Esophagus squamous epithelium (tissue), 5 donors: ENCODE results near the gene LONP2. TPM values are rescaled to one million over a fixed set of nuclear protein-coding genes. Genes with fewer than 3 reads are reported as not detected.
A peak's percentile ranks its signal among the peaks of the same experiment; 100 is the strongest.

Experiments
- DNase-seq: peaks from one replicate; lab custom pipeline; 2025; lab: John Stamatoyannopoulos, UW
- H3K27ac ChIP-seq, 4 donors: fragments of 200-600 bp; sonication (generic); one replicate each; pipeline ENCODE4 v1.5.1; 2016 to 2019; ENCODE audit warnings: mild to moderate bottlenecking in 1 of 4
- H3K27me3 ChIP-seq, 4 donors: fragments of 200-600 bp; sonication (generic); 1 replicate in 3 of 4; 2 replicates in 1 of 4; pipeline versions ENCODE4 v1.5.1 to v1.6.0; 2017 to 2021; ENCODE audit warnings: antibody characterized with exemption in 1 of 4
- H3K36me3 ChIP-seq, 3 donors: fragments of 200-600 bp; sonication (generic); one replicate each; pipeline ENCODE4 v1.5.1; 2016 to 2019
- H3K4me1 ChIP-seq, 3 donors: fragments of 200-600 bp; sonication (generic); one replicate each; pipeline ENCODE4 v1.5.1; 2017 to 2019
- H3K4me3 ChIP-seq, 4 donors: fragments of 200-600 bp; sonication (generic); 1 replicate in 3 of 4; 2 replicates in 1 of 4; pipeline ENCODE4 v1.5.1; 2016 to 2019; ENCODE audit warnings: mild to moderate bottlenecking in 2 of 4, moderate library complexity in 1 of 4
- H3K9me3 ChIP-seq, 3 donors: fragments of 200-600 bp; sonication (generic); one replicate each; pipeline ENCODE4 v1.5.1; 2016 to 2019
- CTCF ChIP-seq, 6 experiments: fragments of 450-650 bp in 4 of 6; fragments of 200-600 bp in 2 of 6; sonication (generic) in 2 of 6; IDR thresholded peaks; one replicate each; pipeline ENCODE4 v1.5.1; 2016 to 2019; ENCODE audit warnings: antibody characterized with exemption in 6 of 6, mild to moderate bottlenecking in 4 of 6, moderate library complexity in 4 of 6
- POLR2A ChIP-seq, 4 donors: fragments of 450-650 bp; IDR thresholded peaks; one replicate each; pipeline ENCODE4 v1.6.1; 2017; ENCODE audit warnings: antibody characterized with exemption in 4 of 4, mild to moderate bottlenecking in 4 of 4, moderate library complexity in 3 of 4
- WGBS, 2 donors: methylation state at CpG; one replicate each; pipeline ENCODE4 v1.1.5; 2018; 5-methylcytosine and 5-hydroxymethylcytosine counted together
- intact Hi-C: fragments of 100-400 bp; cut with DNase I; formaldehyde crosslinking; loops from one replicate; pipeline ENCODE4 v1.15.0; 2022
- total RNA-seq, 4 donors: library from RNA; depleted of rRNA; stranded (reverse); fragments of >200 nt; gene quantifications; one replicate each; pipeline ENCODE4 v1.1.0, GENCODE V29; 2016
- donor health status: DM: yes; HTN: yes; CAD: no.

The LONP2 gene
- total RNA-seq, 4 donors from 2014 or later, result 30.9 to 57.2 (median 40.3) TPM

GRCh38 chr16:48381201-48381600, 137.1 kb downstream of the LONP2 start:
- TF ChIP-seq POLR2A (IDR thresholded peaks at IDR 0.05) (no peak), CTCF (IDR thresholded peaks at IDR 0.05) (no peak)
- WGBS, 2 donors, result 63 to 67% methylated on average over 2 to 4 of the region's 5 CpGs
- H3K9me3 ChIP-seq, result no peaks in the 10 kb centered on the region
- no peak overlapping the region for H3K27ac ChIP-seq
- DNase-seq, result no peak
- intact Hi-C loops, result no loop called here
- H3K4me1 ChIP-seq, result peaks cover 10 to 85% (median 60%) of the 10 kb centered on the region in 3 donors
- H3K27me3 ChIP-seq, result no peaks in the 10 kb centered on the region
- no peak overlapping the region for H3K4me3 ChIP-seq
- H3K36me3 ChIP-seq, result no peaks in the 10 kb centered on the region

DNA sequence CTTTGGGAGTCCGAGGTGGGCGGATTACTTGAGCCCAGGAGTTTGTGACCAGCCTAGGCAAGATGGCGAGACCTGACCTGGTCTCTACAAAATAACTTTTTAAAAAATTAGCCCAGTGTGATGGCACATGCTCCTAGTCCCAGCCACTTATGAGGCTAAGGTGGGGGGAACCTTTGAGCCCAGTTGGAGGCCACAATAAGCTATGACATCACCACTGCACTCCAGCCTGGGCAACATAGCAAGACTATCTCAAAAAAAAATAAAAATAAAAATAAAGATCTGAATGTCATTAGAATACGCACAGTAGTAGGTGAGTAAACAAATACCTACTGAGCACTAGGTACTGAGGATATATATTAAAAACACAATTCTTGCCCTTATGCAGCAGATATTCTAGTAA, 138.0 kb downstream of the LONP2 start:
- 89 to 100% methylated on average over 4 of the region's 4 CpGs for WGBS, 2 donors
- no peaks in the 10 kb centered on the region for H3K27me3 ChIP-seq
- intact Hi-C loops, result no loop called here
- no peaks in the 10 kb centered on the region for H3K36me3 ChIP-seq
- no peaks in the 10 kb centered on the region for H3K9me3 ChIP-seq
- TF ChIP-seq CTCF (IDR thresholded peaks at IDR 0.05) (no peak), POLR2A (IDR thresholded peaks at IDR 0.05) (no peak)
- no peak overlapping the region for H3K4me3 ChIP-seq
- no peak overlapping the region for H3K27ac ChIP-seq
- H3K4me1 ChIP-seq, result peaks cover 5 to 78% (median 54%) of the 10 kb centered on the region in 3 donors
- no peak for DNase-seq

GRCh38 chr16:48383009-48383876, 139.1 kb downstream of the LONP2 start:
- Histone ChIP-seq H3K9me3 (no peaks in the 10 kb centered on the region), H3K27me3 (no peaks in the 10 kb centered on the region), H3K4me1 (peaks cover 5 to 67% (median 43%) of the 10 kb centered on the region in 3 donors), H3K27ac (peak overlapping the region; percentile 95 to 100 (median 100)), H3K4me3 (peak overlapping the region; percentile 79 to 99 (median 85)), H3K36me3 (no peaks in the 10 kb centered on the region)
- WGBS, 2 donors, result 27 to 39% methylated on average over 6 of the region's 6 CpGs
- TF ChIP-seq POLR2A (IDR thresholded peaks at IDR 0.05), result no peak
- TF ChIP-seq CTCF (IDR thresholded peaks at IDR 0.05), result no peak
- DNase-seq, result no peak
- intact Hi-C loops, result no loop called here

DNA sequence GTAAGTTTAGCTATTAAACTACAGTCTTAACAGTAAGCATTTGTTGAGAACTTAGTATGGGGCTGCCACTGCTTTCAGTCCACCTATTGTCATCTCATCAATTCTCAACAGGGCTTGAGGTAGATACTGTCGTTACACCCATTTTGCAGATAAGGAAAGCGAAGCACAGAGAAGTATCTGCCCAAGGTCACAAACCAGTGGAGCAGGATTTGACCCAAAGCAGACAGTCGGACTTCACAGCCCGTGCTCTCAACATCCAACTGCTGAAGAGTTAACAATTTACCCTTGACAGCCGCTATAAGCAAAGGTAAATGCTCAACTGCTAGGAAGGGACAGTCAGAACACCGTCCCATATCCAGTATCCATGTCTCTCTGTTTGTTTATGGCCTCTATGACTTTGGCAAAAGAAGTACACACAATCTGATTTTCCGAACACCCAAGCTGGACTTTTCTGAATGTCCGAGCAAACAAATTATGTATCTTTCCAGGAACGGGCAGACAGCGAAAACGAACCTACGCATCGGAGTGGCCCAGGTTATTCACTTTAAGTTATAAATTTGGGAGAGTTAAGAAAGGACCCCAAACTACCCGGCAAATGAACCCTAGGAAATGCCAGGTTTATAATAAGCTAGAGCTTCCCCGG, 139.9 kb downstream of the LONP2 start:
- TF ChIP-seq POLR2A (IDR thresholded peaks at IDR 0.05) (no peak), CTCF (IDR thresholded peaks at IDR 0.05) (no peak)
- no peaks in the 10 kb centered on the region for H3K9me3 ChIP-seq
- no peaks in the 10 kb centered on the region for H3K36me3 ChIP-seq
- DNase-seq, result no peak
- H3K4me1 ChIP-seq, result peaks cover 5 to 59% (median 36%) of the 10 kb centered on the region in 3 donors
- peak overlapping the region; percentile 95 to 100 (median 100) for H3K27ac ChIP-seq
- intact Hi-C loops, result no loop called here
- WGBS, 2 donors, result 0 to 2% methylated on average over 10 to 15 of the region's 15 CpGs
- no peaks in the 10 kb centered on the region for H3K27me3 ChIP-seq
- peak overlapping the region; percentile 79 to 99 (median 85) for H3K4me3 ChIP-seq
